GM12891 (cell line): ENCODE measurements around the gene PIP5K1C.
A peak's percentile ranks its signal among the peaks of the same experiment; 100 is the strongest.

Experiments
- DNase-seq: peaks from one replicate; pipeline ENCODE4 v3.0.0; 2011; ENCODE audit warnings: low spot score; ENCODE audit not compliant: insufficient read length
- FAIRE-seq: peaks from 2 replicates; lab custom pipeline; 2011; peaks lifted over from hg19 to GRCh38; lab: Jason Lieb, UNC
- PAX5 ChIP-seq: IDR thresholded peaks from 2 replicates; pipeline ENCODE4 v1.6.1; 2011; ENCODE audit warnings: low read length, moderate library complexity, mild to moderate bottlenecking; ENCODE audit not compliant: insufficient read depth, severe bottlenecking
- POLR2A ChIP-seq: IDR thresholded peaks from 2 replicates; pipeline ENCODE4 v1.6.1; 2011; ENCODE audit warnings: low read depth, low read length, control low read depth
- POLR2AphosphoS5 ChIP-seq: IDR thresholded peaks from 2 replicates; pipeline ENCODE4 v1.6.1; 2011; ENCODE audit warnings: low read depth, low read length, control low read depth
- POU2F2 ChIP-seq: IDR thresholded peaks from 2 replicates; pipeline ENCODE4 v1.6.1; 2011; ENCODE audit warnings: low read depth, mild to moderate bottlenecking, control low read depth, low read length, moderate library complexity
- SPI1 ChIP-seq: IDR thresholded peaks from 2 replicates; pipeline ENCODE4 v1.6.1; 2011; ENCODE audit warnings: low read depth, low read length, control low read depth
- TAF1 ChIP-seq: IDR thresholded peaks from 2 replicates; pipeline ENCODE4 v1.6.1; 2011; ENCODE audit warnings: low read depth, low read length, control low read depth

PIP5K1C gene

GRCh38 chr19:3695986-3696659 is 4.1 kb downstream of the PIP5K1C start:
- FAIRE-seq (no peak), DNase-seq (no peak)
- TF ChIP-seq POLR2A, result no peak
- no peak for TF ChIP-seq POLR2AphosphoS5
- no peak for TF ChIP-seq PAX5
- no peak for TF ChIP-seq POU2F2
- TF ChIP-seq SPI1, result no peak
- no peak for TF ChIP-seq TAF1

GRCh38 chr19:3695124-3695733 is 5.0 kb downstream of the PIP5K1C start:
- DNase-seq (no peak), FAIRE-seq (no peak)
- TF ChIP-seq POLR2A (no peak), POLR2AphosphoS5 (no peak)

GRCh38 chr19:3694361-3695123 is 5.7 kb downstream of the PIP5K1C start:
- FAIRE-seq (no peak), DNase-seq (no peak)
- TF ChIP-seq TAF1, result no peak
- no peak for TF ChIP-seq POLR2A

- FAIRE-seq, result no peak
- DNase-seq, result no peak
- TF ChIP-seq POLR2AphosphoS5 (no peak), POU2F2 (no peak), POLR2A (no peak), SPI1 (no peak), TAF1 (no peak), PAX5 (no peak)
Measured at GRCh38 chr19:3693025-3693925, 7.0 kb downstream of the PIP5K1C start.

- no peak for DNase-seq
- no peak for TF ChIP-seq PAX5
- no peak for TF ChIP-seq POU2F2
- no peak for TF ChIP-seq TAF1
- no peak for TF ChIP-seq POLR2A
- TF ChIP-seq SPI1, result no peak
- no peak for TF ChIP-seq POLR2AphosphoS5
- FAIRE-seq, result peak; percentile 61
Measured at GRCh38 chr19:3692141-3693024, 7.9 kb downstream of the PIP5K1C start.

- FAIRE-seq (no peak), DNase-seq (no peak)
- TF ChIP-seq POU2F2, result no peak
- TF ChIP-seq PAX5, result no peak
- TF ChIP-seq SPI1, result no peak
- no peak for TF ChIP-seq POLR2A
- TF ChIP-seq POLR2AphosphoS5, result no peak
- no peak for TF ChIP-seq TAF1
Measured at GRCh38 chr19:3691726-3692125, 8.5 kb downstream of the PIP5K1C start.

GRCh38 chr19:3691372-3691716 is 8.9 kb downstream of the PIP5K1C start:
- TF ChIP-seq TAF1 (no peak), POLR2A (no peak), SPI1 (no peak), POU2F2 (no peak), PAX5 (no peak), POLR2AphosphoS5 (no peak)
- FAIRE-seq (no peak), DNase-seq (no peak)

GRCh38 chr19:3690551-3691371 is 9.5 kb downstream of the PIP5K1C start:
- FAIRE-seq (no peak), DNase-seq (no peak)
- no peak for TF ChIP-seq POLR2AphosphoS5
- no peak for TF ChIP-seq POU2F2
- TF ChIP-seq TAF1, result no peak
- TF ChIP-seq SPI1, result no peak
- TF ChIP-seq PAX5, result no peak
- no peak for TF ChIP-seq POLR2A
